ENCODE results near the gene ZXDC. TPM values are rescaled to one million over a fixed set of nuclear protein-coding genes. Genes with fewer than 3 reads are reported as not detected.

The ZXDC gene
- total RNA-seq, 4 donors from 2014 or later = 40.5 to 97.5 (median 61.2) TPM

DNA sequence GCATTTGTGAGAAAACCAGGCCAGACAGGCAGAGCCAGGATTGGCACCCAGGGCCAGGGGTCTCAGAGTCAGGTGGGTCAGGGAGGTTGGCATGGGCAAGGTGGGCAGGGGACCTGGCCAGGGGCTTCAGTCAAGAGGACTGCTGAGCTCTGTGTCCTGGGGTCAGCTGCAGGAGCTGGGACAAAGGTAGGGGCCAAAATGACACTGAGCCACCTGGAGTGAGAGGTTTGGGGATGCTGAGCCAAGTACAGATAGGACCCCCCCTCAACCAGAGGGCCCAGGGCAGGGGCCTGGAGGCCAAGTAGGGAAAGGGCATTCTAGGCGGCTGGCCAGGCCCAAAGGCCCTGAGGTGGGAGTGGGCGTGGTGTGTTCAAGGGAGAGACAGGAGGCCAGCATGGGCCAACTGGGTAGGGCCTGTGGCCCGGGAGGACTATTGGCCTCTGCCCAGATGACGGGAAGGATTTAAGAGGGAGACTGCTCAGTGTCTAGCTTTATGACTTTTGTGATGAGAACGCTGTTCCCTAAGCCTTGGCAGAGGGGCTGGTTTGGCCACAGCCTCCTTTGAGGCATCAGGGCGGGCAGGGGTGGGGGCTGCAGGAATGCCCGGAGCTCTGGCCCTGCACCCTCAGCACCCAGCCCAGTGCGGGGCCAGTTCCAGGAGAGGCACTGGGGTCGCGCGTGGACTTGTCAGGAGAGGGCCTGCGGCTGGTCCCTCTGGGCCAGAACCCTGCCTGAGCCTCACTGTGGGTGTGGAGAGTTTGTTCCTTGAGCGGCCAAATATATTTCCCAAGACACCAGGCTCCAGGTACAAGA, 77.9 kb downstream of the ZXDC start:
- no peak for DNase-seq (ENCODE audit: low spot score in 2 of 2)
- H3K36me3 ChIP-seq = no peaks in the 10 kb centered on the region
- no peak overlapping the region for H3K4me3 ChIP-seq
- H3K4me1 ChIP-seq = peaks cover 8% of the 10 kb centered on the region
- peaks cover 31% of the 10 kb centered on the region for H3K27me3 ChIP-seq
- H3K27ac ChIP-seq = no peak overlapping the region
- TF ChIP-seq POLR2AphosphoS5 (IDR thresholded peaks at IDR 0.05) (no peak), EP300 (IDR thresholded peaks at IDR 0.05) (no peak), POLR2A (IDR thresholded peaks at IDR 0.05) (no peak)
- TF ChIP-seq, protein P1, sequence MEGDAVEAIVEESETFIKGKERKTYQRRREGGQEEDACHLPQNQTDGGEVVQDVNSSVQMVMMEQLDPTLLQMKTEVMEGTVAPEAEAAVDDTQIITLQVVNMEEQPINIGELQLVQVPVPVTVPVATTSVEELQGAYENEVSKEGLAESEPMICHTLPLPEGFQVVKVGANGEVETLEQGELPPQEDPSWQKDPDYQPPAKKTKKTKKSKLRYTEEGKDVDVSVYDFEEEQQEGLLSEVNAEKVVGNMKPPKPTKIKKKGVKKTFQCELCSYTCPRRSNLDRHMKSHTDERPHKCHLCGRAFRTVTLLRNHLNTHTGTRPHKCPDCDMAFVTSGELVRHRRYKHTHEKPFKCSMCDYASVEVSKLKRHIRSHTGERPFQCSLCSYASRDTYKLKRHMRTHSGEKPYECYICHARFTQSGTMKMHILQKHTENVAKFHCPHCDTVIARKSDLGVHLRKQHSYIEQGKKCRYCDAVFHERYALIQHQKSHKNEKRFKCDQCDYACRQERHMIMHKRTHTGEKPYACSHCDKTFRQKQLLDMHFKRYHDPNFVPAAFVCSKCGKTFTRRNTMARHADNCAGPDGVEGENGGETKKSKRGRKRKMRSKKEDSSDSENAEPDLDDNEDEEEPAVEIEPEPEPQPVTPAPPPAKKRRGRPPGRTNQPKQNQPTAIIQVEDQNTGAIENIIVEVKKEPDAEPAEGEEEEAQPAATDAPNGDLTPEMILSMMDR (IDR thresholded peaks at IDR 0.05) = no peak
- H3K9me3 ChIP-seq = no peaks in the 10 kb centered on the region
- WGBS = 84% methylated on average over 6 of the region's 13 CpGs

DNA sequence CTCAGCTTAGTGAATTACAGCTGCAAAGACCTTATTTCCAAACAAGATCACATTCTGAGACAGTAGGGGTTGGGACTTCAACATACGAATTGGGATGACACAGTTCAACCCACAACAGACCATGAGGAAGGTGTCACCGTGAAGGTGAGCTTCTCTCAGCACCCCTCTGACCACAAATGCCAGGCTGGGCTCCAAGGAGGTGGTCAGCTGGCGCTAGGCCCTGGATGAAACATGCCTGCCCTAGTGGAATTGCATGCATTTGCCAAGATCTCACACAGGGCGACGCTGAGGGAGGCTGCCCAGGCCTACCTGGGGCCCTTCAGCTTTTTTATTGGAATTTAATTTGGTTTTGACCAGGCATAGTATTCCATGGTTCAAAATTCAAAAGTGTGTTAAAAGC, 79.2 kb downstream of the ZXDC start:
- Histone ChIP-seq H3K27me3 (peaks cover 28% of the 10 kb centered on the region), H3K4me1 (peaks cover 8% of the 10 kb centered on the region), H3K36me3 (no peaks in the 10 kb centered on the region), H3K27ac (no peak overlapping the region), H3K9me3 (no peaks in the 10 kb centered on the region), H3K4me3 (no peak overlapping the region)
- no peak for TF ChIP-seq POLR2AphosphoS5 (IDR thresholded peaks at IDR 0.05)
- TF ChIP-seq EP300 (IDR thresholded peaks at IDR 0.05) = no peak
- TF ChIP-seq, protein P1 (IDR thresholded peaks at IDR 0.05) = no peak
- TF ChIP-seq POLR2A (IDR thresholded peaks at IDR 0.05) = no peak
- DNase-seq (ENCODE audit: low spot score in 2 of 2) = peak in 1 of 2 donors; percentile 53
- WGBS = 87% methylated on average over 5 of the region's 5 CpGs

DNA sequence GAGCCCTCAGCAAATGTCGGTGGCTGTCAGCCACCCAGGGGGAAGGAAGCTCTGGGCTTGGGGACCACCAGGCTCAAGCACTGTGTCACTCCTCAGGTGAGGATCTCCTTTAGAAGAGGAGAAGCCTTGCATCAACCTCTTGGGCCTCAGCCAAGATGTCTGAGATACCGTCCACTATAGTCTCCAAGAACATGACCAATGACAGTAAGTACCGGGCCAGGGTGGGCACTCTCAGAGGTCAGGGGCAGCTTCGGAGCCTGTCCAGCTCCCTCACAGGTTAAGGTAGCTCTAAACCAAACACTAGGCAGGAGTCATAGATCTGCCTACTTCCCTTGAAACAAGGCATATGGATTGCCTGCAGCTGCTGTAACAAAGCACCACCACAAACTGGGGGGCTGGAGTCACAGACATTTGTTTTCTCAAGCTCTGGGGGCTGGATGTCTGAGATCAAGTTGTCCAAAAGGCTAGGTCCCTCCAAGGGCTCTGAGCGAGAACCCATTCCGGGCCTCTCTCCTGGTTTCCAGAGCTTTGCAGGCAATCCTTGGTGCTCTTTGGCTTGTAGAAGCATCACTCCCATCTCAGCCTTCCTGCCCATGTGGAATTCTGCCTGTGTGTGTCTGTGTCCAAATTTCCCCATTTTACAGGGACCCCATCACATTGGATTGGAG, 79.7 kb downstream of the ZXDC start:
- no peak overlapping the region for H3K4me3 ChIP-seq
- no peak for TF ChIP-seq EP300 (IDR thresholded peaks at IDR 0.05)
- no peak for TF ChIP-seq POLR2A (IDR thresholded peaks at IDR 0.05)
- TF ChIP-seq, protein P1 (IDR thresholded peaks at IDR 0.05) = no peak
- no peak for TF ChIP-seq POLR2AphosphoS5 (IDR thresholded peaks at IDR 0.05)
- H3K27me3 ChIP-seq = peaks cover 28% of the 10 kb centered on the region
- H3K4me1 ChIP-seq = peaks cover 8% of the 10 kb centered on the region
- no peaks in the 10 kb centered on the region for H3K36me3 ChIP-seq
- H3K27ac ChIP-seq = no peak overlapping the region
- no peaks in the 10 kb centered on the region for H3K9me3 ChIP-seq
- WGBS = 100% methylated on average over 2 of the region's 6 CpGs
- peak in 1 of 2 donors; percentile 56 for DNase-seq (ENCODE audit: low spot score in 2 of 2)

DNA sequence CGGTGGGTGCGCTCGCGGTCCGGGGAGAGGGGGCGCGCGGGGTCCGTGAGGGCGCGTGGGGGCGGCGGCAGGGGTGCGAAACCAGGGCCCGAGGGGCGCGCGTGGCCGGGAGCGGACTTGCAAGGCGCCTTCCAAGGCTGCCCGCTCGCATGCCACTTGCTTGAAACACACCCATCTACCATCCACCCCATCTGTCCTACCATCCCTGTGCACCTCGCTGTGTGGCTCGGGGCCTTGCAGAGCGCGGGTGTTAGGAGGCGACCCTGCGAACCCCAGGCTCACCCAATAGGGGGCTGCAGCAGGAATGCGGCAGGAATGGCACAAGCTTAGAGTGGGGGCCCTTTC, 80.7 kb downstream of the ZXDC start:
- Histone ChIP-seq H3K4me1 (peaks cover 8% of the 10 kb centered on the region), H3K36me3 (no peaks in the 10 kb centered on the region), H3K27me3 (peaks cover 28% of the 10 kb centered on the region), H3K27ac (no peak overlapping the region), H3K9me3 (no peaks in the 10 kb centered on the region), H3K4me3 (peak overlapping the region; percentile 23)
- WGBS = no CpG with 5 or more reads among the region's 30 CpGs
- TF ChIP-seq POLR2A (IDR thresholded peaks at IDR 0.05) (no peak), EP300 (IDR thresholded peaks at IDR 0.05) (no peak), POLR2AphosphoS5 (IDR thresholded peaks at IDR 0.05) (no peak)
- TF ChIP-seq, protein P1 (IDR thresholded peaks at IDR 0.05) = no peak
- no peak for DNase-seq (ENCODE audit: low spot score in 2 of 2)

Data from suprapubic skin (tissue), 4 donors.